Measurements from ENCODE around the gene ST6GALNAC3. TPM values are rescaled to one million over a fixed set of nuclear protein-coding genes. Genes with fewer than 3 reads are reported as not detected.

ST6GALNAC3 gene
- total RNA-seq, 1 donor from 2014 or later: 0.72 TPM

DNA sequence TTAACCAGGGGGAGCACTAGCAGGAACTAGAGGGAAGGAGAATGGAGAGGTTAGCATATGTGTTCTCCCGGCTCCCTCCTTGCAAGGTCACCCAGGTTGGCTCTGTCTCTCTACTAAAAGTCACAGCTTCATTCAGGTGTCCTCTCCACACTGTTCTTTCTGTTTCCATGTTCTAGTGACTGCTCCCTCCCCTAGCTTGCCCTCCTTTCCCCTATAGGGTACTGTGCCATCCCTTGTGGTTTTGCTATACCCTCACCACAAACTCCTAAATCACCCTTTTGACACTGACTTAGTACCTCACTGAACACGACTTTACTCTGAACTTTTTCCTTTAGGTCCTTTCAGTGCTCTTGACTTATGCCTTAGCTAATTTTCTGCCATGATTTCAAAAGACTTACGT lies 389.3 kb downstream of the ST6GALNAC3 start:
- no peak for ATAC-seq

- no peak for ATAC-seq
Measured at GRCh38 chr1:76465030-76465429, 390.5 kb downstream of the ST6GALNAC3 start.

GRCh38 chr1:76470166-76470565 lies 395.6 kb downstream of the ST6GALNAC3 start:
- no peak for ATAC-seq

- ATAC-seq: no peak
Measured at GRCh38 chr1:76471536-76471935, 397.0 kb downstream of the ST6GALNAC3 start.

DNA sequence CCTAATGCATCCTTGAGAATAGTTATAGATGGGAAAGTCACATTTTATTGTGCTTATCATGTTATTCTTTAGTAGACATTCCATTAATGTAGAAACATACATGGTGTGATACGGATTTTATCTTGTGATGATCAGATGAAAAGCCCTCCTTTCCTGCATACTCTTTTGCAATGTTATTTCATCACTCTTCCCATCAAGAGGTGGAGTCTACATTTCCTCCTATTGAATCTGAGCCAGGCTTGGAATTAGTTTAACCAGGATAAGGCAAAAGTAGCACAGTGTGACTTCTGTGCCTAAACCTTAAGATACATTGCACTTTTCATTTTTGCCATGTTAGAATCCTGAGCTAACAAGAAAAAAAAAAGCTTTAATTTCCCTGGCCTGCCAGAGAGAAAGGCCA lies 399.0 kb downstream of the ST6GALNAC3 start:
- no peak for ATAC-seq

GRCh38 chr1:76474922-76475321 lies 400.4 kb downstream of the ST6GALNAC3 start:
- ATAC-seq: no peak

DNA sequence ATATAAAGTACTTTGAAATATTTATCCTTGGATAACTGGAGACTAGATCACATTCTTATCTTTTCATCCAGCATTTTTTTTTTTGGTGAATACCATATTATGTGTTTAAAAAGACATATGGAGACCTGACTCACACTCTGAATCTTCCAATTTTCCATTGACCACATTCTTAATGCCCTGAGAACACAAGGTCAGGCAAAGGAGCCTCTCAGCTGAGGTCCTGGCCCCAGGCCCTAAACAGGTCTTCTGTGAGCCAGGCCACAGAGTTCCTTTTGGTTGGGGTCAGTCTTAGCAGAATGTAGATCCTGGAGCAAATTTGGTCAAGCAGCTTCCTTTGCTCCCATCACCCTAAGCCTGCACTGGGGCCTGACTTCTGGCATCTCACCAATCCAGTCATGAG lies 402.6 kb downstream of the ST6GALNAC3 start:
- ATAC-seq: no peak

- no peak for ATAC-seq
Measured at GRCh38 chr1:76480827-76481226, 406.3 kb downstream of the ST6GALNAC3 start.

- no peak for ATAC-seq
Measured at GRCh38 chr1:76481672-76482071, 407.1 kb downstream of the ST6GALNAC3 start.

DNA sequence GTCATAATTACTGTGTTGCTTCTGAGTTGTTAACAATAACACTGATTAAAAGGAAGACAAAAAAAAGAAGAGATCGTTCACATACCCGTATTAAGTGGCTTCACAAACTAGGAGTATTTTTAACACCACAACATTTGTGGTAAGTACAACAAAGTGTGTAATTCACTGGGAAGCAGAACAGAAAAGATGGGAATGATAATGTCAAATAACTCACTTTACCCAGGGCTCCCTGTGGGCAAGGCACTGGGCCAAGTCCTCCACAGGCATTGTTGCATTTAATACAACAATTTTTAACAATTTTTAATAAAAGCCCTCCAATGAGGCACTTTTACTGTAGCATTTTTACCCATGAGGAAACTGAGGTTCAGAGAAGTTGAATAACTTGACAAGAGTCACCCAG lies 407.7 kb downstream of the ST6GALNAC3 start:
- ATAC-seq: no peak

GRCh38 chr1:76491737-76492136 lies 417.2 kb downstream of the ST6GALNAC3 start:
- no peak for ATAC-seq

- no peak for ATAC-seq
Measured at GRCh38 chr1:76492752-76493430, 418.3 kb downstream of the ST6GALNAC3 start.

DNA sequence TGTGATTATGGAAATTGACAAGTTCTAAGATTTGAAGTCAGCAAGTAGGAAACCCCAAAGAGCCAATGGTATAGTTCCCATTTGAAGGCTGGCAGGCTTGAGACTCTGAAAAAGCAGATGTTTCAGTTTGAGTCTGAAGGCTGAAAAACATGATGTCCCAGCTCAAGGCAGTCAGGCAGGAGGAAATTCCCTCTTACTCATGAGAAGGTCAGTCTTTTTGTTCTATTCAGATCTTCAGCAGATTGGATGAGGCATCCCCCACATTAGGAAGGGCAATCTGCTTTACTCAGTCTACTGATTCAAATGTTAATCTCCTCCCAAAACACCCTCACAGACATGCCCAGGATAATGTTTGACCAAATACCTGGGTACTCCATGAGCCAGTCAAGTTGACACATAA lies 420.3 kb downstream of the ST6GALNAC3 start:
- ATAC-seq: no peak

DNA sequence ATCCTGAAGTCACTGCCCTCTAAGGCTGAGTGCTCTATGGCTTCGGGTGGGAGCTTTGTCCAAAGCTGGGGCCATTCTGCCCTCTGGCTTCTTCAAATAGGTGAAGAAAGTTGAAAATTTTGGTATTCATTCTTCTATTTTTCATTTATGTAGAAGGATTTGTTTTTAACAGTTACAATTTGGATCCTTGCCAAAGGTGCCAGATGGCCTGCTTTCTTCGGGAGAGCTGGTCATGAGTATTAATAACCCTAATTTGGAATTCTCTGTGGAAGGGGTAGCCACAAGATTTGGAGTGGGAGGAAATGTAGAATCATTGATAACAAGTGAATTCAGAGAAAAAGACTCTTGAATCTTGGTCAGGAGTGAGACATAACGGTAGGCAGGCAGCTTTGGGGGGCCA lies 422.3 kb downstream of the ST6GALNAC3 start:
- no peak for ATAC-seq

GRCh38 chr1:76500116-76500515 lies 425.6 kb downstream of the ST6GALNAC3 start:
- no peak for ATAC-seq

DNA sequence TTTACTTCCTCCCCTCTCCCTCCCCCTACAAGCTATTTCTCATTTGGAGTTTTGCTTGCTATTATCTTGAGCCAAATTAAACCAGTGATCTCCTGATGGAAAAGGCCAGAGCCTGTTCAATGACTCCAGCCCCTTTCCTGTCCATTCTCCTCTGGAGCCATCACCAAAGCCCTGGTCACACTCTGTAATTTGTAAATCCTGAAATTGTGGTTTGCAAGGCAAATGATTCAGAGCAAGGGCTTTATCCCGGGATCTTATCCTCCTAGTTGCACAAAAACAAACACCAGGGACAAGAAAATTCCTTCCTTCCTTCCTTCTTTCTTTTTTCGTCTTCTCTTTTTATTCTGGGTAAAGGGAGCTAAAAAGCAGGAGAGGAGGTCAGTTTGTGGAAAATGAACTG lies 426.6 kb downstream of the ST6GALNAC3 start:
- no peak for ATAC-seq

DNA sequence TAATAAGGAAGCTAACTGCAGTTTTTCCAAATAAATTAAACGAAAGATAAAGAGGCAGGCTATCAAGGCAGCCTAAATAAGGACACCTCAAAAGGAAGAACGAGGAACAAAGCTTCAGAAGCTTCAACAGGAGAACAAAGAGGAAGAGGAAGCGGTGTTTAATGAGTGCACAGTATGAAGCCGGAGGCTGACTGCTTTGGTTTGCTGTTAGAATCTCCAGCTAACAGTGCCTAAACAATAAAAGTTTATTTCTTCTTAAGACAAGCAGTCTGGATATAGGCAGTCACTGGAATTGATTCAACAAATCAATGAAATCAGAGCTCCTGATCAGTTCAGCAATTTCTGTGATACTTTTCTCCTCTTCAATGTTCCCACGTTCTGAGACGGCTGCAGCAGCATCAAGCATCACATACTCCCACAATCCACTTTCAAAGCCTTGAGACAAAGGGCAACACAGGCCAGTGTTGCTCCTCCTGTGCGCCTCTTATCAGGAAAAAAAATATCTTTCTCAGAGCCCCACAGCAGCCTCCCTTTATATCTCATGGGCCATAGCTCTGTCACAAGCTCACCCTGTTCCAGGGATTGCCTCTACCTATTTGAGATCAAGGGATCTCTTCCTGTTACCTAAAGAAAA lies 427.2 kb downstream of the ST6GALNAC3 start:
- ATAC-seq: no peak

DNA sequence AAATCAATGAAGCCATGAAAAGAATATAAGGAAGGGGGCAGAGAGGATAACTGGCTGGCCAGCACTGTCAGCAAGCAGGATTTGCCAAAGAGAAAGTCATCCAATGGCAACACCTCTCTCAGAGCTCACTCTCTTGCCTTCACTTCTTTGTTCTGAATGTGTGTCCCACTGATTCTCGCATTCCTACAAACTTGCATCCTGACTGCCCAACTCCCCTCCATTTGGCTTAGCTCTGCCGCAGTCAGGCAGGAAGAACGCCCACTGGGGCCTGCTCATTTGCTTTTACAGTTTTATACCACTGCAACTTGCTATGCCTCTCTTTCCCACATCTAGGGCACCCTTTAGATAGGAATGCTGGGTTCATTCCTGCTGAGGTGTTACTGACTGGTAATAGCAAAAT lies 428.6 kb downstream of the ST6GALNAC3 start:
- ATAC-seq: no peak

- no peak for ATAC-seq
Measured at GRCh38 chr1:76503736-76504135, 429.2 kb downstream of the ST6GALNAC3 start.

GRCh38 chr1:76507376-76507775 lies 432.8 kb downstream of the ST6GALNAC3 start:
- ATAC-seq: no peak

GRCh38 chr1:76508871-76509270 lies 434.3 kb downstream of the ST6GALNAC3 start:
- ATAC-seq: no peak

GRCh38 chr1:76510672-76511557 lies 436.4 kb downstream of the ST6GALNAC3 start:
- no peak for ATAC-seq

- no peak for ATAC-seq
Measured at GRCh38 chr1:76511558-76512179, 437.1 kb downstream of the ST6GALNAC3 start.
